NCI-H446 treated with DMSO at 0.1 percent for 48 hours (cell line): ENCODE data around the gene ATG13.

Experiments
- DNase-seq: peaks from one replicate; lab custom pipeline; 2025; lab: John Stamatoyannopoulos, UW

Gene ATG13

DNA sequence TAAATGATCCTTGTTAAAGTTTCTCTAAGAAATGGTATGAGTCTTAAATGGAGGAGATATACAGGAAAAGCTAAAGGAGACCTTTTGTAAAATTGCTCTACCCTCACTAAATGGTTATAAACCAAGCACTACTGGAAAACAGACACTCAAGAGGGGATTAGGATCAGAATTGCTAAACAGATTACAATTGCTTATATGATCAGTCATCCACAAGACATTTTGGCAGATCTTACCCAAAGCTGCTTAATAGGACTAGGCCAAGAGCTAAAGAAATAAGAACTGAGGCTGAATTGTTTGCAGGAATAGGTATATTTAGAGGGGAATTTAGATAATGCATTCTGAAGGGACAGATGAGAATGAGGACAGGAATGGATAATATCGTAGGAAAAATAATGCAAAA is 9.8 kb upstream of the ATG13 start:
- peak; percentile 26 for DNase-seq

DNA sequence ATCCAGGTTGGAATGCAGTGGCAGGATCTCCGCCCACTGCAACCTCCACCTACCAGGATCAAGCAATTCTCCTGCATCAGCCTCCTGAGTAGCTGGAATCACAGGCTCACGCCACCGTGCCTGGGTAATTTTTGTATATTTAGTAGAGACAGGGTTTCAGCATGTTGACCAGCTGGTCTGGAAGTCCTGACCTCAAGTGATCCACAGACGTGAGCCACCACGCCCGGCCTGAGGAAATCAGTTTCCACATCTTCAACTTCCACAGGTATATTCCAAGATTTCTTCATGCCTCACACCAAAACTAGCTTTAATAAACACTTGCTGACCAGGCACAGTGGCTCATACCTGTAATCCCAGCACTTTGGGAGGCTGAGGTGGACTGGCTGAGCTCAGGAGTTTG is 8.0 kb upstream of the ATG13 start:
- no peak for DNase-seq

DNA sequence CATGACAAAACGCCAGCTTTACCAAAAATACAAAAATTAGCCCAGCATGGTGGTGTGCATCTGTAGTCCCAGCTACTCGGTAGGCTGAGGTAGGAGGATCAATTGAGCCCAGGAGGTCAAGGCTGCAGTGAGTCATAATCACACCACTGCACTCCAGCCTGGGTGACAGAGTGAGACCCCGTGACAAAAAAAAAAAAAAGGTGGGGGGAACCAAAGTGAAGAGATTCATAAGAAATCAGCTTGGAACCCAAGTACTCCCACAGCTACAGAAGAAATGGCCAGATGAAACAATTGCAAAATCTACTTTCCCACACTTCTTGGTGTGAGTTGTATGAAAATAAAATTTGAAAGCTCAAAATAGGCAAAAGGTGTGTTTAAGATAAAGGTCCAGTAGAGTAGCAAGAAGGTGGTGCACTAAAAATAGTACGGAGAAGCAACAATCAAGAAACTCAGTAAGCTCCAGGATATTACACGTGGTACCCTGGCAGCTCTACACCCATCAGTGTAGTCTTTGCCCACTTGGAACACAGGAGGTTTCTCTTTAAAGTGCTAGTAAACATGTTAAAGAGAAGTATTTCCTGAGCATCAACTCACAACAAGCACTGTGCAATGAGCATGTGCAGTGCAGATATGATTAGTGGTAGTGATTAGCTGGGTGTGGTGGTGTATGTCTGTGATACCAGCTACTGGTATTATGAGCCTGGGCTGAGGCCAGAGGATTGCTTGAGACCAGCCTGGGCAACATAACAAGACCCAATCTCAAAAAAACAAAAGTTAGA is 5.6 kb upstream of the ATG13 start:
- no peak for DNase-seq

DNA sequence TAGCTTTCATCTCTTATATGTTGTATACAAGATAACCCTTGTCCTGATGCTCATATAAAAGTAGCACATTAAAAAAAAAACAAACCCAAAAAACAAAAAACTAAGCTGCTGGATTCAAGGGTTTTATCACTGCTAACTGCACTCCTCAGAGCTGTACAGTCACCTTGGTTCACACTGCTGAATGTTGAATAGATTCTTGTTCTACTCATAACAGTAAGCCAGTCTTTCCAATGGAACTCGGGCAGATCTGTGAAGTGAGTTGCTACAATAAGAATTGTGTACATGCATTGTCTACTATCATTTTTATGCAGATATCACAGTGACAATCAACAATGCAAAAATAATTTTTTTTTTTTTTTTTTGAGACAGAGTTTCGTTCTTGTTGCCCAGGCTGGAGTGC is 5.0 kb upstream of the ATG13 start:
- no peak for DNase-seq

DNA sequence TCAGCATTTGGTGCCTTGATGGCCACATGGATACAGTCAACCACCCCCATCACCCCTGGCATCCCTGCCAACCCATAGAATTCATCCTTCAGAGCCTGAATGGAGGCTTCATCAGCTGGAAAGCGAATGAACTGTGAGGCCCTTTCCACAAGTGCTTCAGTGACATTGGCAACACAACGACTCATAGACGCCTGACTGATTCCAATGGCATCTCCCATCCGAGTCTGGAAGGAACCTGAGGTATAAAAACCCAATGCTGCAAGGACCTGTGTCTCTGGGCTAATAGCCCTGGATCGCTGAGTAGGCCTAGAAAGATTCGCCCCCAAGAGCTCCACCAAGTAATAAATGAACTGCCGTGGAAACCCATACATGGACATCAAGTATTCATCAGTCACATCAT is 1.6 kb upstream of the ATG13 start:
- no peak for DNase-seq

DNA sequence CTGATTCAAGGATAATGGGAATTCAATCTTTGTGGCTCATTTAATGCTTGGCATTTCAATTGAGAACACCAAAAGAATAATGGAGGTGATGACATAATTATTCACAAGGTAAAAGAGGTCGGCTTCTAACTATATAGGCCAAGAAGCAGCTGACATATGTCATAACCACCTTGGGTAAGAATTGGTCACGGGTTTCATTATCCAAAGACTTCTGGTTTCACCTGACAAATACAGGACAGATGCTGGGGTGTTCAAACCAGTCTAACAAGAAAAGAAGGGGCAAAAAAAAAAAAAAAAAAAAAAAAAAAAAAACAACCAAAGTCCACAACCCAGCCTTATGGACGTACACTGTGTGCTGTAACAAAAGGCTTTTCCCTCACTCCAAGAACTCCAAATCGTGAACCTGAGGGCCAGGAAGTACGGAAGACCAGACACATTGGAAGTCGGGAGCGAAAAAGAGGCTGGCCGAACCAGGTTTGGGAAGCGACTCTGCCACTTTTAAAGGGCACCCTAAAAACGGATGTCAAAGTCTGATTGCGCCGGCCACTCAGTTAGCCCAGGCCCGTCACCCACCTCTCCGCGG is 711 bp upstream of the ATG13 start:
- no peak for DNase-seq

DNA sequence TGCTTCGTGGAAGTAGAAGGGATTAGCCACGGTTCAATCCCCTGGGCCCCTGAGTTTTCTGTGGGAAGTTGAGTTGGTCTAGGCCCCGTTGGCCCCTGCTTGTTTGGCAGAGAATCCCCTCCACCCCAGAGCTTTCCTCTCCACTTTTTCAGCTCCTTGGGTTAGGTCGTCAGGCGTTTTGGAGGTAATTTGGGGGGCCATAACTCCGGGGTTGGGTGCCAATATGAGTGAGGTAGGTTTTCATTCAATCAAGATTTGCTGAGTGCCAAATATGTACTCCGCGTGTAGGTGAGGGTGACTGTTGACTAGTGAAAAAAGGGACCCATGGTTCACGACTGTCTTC is 590 bp downstream of the ATG13 start:
- DNase-seq, result no peak

DNA sequence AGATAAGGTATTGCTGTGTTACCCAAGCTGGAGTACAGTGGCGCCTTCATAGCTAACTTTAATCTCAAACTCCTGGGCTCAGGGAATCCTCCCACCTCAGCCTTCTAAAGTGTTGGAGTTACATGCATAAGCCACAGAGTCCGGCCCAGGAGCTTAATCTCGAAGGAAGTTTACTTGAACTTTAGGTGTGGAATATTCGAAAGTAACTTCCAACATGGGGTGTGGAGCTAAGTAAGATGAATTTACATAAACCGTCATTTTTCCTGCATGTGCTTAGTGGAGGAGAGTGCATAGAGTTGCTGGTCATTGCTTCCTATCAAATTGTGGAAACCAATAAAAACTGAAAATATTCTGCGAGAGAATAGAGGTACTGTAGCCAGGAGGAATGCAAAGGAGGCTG is 1.5 kb downstream of the ATG13 start:
- DNase-seq, result no peak

DNA sequence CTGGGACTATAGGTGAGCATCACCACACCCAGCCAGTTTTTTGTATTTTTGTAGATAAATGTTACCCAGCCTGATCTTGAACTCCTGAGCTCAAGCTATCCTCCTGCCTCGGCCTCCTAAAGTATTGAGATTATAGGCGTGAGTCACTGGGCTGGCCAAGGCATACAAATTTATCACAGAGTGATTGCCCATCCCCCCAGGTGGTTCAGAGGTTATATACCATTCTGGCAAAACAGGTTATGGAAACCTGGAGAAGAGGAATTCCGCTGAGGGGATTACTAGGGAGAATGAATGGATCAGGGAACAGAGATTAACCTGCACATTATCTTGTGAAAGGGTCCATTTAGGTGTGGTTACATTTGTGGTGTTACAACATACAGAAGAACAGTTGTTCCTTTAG is 8.1 kb downstream of the ATG13 start:
- DNase-seq, result no peak

DNA sequence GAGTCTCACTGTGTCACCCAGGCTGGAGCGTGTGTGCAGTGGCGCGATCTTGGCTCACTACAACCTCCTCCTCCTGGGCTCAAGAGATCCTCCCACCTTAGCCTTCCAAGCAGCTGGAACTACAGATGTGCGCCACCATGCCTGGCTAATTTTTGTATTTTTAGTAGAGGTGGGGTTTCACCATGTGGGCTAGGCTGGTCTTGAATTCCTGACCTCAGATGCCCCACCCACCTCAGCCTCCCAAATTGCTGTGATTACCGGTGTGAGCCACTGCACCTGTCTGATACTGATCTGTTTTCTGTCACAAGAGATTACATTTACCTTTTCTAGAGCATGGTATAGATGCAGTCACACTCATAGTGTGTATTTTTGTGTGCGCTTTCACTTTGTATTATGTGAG is 11.6 kb downstream of the ATG13 start:
- DNase-seq, result no peak

DNA sequence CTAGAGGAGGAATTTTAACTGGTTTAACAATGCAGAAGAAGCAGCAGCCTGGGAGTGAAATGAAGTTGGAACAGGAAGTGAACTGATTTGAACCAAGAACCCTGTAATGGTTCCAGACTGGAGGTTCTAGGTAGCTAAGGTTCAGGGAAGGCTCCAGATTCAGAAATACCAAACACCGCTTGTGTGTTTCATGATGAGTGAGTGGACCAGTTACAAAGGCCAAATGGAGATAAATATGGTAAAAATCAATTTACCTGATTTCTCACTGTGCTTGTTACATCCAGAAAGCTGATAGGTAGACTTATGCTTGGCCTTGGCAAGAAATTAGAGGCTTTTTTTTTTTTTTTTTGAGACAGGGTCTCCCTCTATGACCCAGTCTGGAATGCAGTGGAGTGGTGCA is 12.9 kb downstream of the ATG13 start:
- no peak for DNase-seq

DNA sequence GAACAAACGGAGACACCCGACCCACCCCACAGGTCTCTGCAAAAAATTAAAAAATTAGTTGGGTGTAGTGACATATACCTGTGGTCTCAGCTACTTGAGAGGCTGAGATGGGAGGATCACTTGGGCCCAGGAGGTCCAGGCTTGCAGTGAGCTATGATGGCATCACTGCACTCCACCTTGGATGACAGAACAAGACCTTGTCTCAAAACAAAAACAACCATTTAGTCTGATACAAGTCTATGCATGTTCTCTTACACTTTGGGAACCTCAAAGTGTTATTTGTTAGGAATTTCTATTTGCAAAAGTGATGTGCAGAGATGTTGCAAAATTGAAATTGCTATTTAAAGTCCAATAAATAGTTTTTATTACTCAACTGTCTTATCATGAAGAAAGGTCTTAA is 14.3 kb downstream of the ATG13 start:
- DNase-seq, result no peak

DNA sequence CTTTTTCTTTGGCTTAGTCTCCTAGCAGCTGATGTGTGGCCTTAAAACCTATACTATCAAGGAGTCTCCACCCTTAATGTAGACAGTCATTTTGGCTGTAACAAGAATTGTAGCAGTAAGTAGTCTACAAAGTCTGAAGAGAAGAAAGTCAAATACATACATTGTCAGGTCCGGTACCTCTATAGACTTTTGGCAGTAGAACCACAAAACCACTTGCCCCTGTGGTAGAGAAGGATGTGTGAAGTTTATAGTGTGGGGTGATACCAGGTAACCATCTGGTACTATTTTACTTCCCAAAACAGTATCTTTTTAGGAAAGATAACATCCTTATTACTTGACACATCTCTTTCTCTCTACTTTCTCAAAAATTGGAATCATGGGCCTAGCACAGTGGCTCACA is 15.1 kb downstream of the ATG13 start:
- no peak for DNase-seq

DNA sequence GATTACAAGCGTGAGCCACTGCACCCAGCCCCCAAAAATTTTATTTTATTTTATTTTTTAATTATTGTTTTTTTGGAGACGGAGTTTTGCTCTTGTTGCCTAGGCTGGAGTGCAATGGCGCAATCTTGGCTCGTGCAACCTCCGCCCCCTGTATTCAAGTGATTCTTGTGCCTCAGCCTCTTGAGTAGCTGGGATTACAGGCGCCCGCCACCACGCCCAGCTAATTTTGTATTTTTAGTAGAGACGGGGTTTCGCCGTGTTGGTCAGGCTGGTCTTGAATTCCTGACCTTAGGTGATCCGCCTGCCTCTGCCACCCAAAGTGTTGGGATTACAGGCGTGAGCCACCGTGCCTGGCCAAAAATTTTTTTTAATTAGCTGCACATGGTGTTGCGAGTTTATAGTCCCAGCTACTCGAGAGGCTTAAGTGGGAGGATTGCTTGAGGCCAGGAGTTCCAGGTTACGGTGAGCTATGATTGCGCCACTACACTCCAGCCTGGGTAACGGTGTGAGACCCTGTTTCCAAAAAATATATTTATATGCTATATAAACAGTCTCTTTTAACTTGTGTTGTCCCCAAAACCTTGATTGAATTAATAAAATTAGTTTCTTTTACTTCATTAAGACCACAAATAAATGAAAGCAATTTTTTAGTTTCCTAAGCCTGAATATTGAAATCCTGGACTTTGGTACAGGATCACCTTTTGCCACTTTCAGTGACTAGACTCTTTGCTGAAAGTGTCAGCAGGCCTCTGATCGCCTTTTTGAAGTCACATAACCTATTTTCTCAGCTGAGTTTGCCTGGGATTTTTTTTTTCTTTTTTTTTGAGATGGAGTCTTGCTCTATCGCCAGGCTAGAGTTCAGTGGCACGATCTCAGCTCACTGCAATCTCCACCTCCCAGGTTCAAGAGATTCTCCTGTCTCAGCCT is 16.2 kb downstream of the ATG13 start:
- no peak for DNase-seq

DNA sequence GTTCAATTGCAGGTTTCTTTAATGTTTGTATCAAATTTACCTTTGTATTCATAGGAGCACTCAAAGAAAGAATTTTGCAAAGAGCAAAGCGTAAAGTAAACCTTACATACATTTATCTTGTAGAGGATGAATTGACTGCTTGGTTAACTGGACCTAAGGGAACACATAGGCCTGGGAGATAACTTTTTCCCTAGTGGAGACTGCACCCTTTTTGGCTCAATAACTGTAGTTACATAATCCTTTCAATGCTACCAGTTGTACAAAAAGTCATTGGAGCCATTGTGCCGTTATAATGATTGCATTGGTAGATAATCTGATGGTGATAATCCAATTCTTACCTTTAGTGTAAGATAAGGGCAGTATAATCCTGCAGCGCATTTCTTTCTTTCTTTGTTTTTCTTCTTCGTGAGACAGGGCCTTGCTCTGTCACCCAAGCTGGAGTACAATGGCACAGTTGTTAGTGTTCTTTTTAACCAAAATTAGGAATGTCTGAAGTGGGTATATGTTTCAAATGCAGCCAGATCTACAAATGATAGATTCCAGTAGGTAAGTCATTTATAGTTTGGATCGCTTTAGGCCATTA is 18.3 kb downstream of the ATG13 start:
- no peak for DNase-seq

DNA sequence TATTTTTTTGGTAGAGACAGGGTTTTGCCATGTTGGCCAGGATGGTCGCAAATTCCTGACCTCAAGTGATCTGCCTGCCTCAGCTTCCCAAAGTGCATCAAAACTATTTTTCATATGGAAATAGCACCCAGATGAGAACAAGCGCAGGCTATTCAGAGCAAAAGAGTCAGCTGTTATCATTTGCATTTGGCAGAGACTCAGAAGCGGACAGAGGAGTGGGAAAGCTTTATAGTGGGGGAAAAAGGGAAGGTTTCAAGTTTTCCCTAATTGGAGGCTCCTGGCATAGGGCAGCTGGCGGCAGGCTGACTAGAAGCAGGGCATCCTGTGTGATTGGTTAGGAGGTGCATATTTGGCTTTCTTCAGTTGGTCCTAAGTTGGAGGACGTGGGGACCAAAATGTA is 20.2 kb downstream of the ATG13 start:
- no peak for DNase-seq

DNA sequence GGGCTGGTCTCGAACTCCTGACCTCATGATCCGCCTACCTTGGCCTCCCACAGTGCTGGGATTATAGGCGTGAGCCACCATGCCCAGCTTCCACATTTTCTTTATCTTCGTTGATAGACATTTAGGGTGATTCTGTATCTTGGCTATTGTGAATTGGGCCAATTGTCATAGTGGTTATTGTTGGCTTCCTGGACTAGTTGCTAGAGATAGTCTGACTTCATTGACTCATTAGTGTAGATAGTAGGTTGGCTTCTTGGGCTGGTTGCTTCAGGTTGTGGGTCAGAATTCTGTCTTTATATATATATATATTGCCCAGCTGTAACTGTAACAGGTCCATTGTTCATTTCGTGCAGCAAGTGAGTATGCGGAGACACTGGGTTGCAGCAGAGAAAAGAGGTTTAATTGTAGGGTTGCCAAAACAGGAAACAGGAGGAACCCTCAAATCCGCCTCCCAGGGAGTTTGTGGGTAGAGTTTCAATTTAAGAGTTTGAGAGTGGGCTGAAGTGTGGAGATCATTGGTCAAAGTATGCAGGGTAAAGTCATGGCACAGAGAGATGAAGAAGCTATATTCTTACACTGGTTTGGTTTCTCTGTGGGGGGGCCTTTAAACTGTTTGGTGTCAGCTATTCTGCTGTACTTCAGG is 22.0 kb downstream of the ATG13 start:
- DNase-seq, result no peak

DNA sequence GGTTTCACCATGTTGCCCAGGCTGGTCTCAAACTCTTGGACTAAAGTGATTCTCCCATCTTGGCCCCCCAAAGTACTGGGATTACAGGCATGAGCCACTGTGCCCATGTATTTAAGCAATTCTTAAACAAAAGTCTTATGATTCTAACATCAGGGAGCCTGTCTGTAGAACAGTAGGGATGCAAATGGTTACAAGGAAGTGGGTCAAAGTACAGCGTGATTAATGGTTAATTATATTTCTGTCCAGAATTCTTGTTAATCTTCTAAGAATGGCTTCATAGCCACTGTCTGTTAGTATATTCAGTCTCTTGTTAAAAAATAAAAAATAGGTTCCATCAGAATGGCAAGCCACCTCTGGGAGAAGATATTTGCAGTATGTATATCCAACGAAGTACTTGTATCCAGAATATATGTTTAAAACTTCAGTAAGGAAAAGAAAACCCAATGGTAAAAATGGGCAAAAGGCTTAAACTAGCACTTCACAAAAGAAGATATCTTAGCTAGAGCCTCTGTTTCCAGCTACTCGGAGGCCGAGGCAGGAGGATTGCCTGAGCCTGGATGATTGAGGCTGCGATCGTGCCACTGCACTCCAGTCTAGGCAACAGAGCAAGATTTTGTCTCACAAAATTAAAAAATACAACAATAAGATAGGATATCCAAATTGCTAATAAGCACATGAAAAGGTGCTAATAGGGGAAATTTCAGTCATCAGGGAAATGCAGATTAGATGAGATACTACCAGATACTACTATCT is 22.9 kb downstream of the ATG13 start:
- no peak for DNase-seq

DNA sequence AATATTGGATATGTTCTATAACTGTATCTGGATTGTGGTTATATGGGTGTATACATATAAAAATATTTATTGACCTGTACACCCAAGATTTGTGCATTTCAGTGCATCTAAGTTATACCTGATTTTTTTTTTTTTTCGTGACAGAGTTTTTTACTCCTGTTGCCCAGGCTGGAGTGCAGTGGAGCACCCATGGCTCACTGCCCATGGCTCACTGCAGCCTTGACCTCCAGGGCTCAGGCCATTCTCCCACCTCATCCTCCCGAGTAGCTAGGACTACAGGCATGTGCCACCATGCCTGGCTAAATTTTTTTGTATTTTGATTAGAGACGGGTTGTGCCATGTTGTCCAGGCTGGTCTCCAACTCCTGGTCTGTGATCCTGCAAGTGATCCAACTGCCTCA is 24.3 kb downstream of the ATG13 start:
- no peak for DNase-seq

DNA sequence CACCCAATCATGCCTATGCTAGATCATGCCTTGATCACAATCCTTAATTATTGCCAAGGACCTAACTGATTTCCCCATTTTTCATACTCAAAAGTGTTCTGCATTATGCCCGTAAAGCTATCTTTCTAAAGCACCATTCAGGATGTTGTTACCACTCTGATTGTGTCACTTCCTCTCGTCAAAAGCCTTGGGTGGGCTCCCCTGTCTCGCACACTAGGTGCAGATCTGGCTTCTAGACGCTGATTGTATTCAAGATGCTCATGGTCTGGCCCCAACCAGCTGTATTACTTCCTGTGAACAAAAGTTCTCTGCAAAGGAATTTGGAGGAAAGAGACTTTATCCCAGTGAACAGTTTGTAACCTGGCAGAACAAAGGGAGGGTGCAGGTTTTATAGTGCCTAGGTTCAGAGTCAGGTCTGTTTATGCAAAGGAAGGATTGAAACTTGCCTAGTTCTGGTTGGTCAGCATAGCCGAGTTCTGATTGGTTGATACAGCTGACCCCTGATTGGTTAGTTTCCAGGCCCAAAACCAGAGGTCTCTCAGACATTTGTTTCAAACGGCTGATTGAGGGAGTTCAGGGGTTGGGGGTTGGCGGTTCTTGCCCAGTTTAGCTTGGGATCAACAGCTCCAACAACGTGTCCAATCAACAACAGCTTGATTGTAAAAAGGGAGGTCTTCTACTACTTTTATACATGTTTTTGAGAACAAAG is 25.4 kb downstream of the ATG13 start:
- no peak for DNase-seq

DNA sequence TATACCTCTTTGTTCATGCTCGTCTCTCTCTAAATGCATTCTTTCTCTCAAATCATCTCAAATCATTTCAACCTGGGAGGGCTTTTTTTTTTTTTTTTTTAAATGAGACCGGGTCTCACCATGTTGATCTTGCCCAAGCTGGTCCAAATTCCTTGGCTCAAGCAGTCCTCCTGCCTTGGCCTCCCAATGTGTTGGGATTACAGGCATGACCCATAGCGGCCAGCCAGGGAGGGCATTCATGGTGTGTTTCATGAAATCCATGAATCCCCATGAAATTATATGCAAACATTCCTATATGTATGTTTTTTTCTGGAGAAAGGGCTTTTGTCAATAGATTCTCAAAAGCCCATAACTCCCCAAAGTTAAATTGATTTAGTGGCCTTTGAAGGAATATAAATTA is 26.2 kb downstream of the ATG13 start:
- no peak for DNase-seq
